Ovary (tissue), 9 donors: ENCODE data around the gene COL15A1. TPM values are rescaled to one million over a fixed set of nuclear protein-coding genes. Genes with fewer than 3 reads are reported as not detected.

ENCODE experiments used
- DNase-seq, 5 donors: peaks; one replicate each; pipeline ENCODE4 v3.0.0-alpha.2; 2019 to 2020
- H3K27ac ChIP-seq, 2 donors: fragments of 200-600 bp; one replicate each; pipeline versions ENCODE4 v1.5.1 to v1.8.0; 2019 to 2022
- H3K27me3 ChIP-seq: fragments of 200-600 bp; one replicate; pipeline ENCODE4 v1.8.0; 2022
- H3K36me3 ChIP-seq: fragments of 200-600 bp; sonication (generic); one replicate; pipeline ENCODE4 v1.5.1; 2019
- H3K4me1 ChIP-seq: one replicate; pipeline ENCODE4 v1.8.1; 2013; ENCODE audit warnings: mild to moderate bottlenecking, moderate library complexity; ENCODE audit not compliant: insufficient read depth
- H3K4me3 ChIP-seq: fragments of 200-600 bp; sonication (generic); one replicate; pipeline ENCODE4 v1.5.1; 2017
- H3K9me3 ChIP-seq, 2 donors: fragments of 200-600 bp in 1 of 2; sonication (generic) in 1 of 2; one replicate each; pipeline versions ENCODE4 v1.5.1 to v1.8.1; 2013 to 2019; ENCODE audit warnings: mild to moderate bottlenecking in 1 of 2, moderate library complexity in 1 of 2
- CTCF ChIP-seq, 3 donors: fragments of 450-650 bp in 2 of 3; fragments of 200-600 bp in 1 of 3; IDR thresholded peaks; one replicate each; pipeline versions ENCODE4 v1.5.1 to v1.8.0; 2016 to 2022; ENCODE audit warnings: antibody characterized with exemption in 3 of 3, mild to moderate bottlenecking in 1 of 3
- EP300 ChIP-seq: sonication (generic); formaldehyde crosslinking; IDR thresholded peaks from one replicate; pipeline ENCODE4 v1.6.1; 2017; ENCODE audit warnings: antibody characterized with exemption
- POLR2A ChIP-seq: fragments of 450-650 bp; IDR thresholded peaks from one replicate; pipeline ENCODE4 v1.6.1; 2017; ENCODE audit warnings: antibody characterized with exemption, mild to moderate bottlenecking, moderate library complexity
- WGBS, 3 donors: extraction: QIAGEN DNeasy Blood & Tissue Kit in 1 of 3; methylation state at CpG; one replicate each; pipeline versions ENCODE4 v1.1.5 to v1.1.7; 2013 to 2017; 5-methylcytosine and 5-hydroxymethylcytosine counted together
- intact Hi-C, 4 donors: fragments of 100-400 bp; cut with DNase I; formaldehyde crosslinking; loops; one replicate each; pipeline versions ENCODE4 v1.11.0 to v1.15.1; 2022 to 2023
- polyA plus RNA-seq, 2 donors: library from polyadenylated mRNA; stranded (reverse); fragments of 200-250 nt in 1 of 2; fragments of 350-450 nt in 1 of 2; fragmentation: Illumina TruSeq in 1 of 2; extraction: RNeasy Lipid Tissue Mini Kit (QIAGEN cat#74804) in 1 of 2; gene quantifications; one replicate each; pipeline ENCODE4 v1.2.3, GENCODE V29; 2013 to 2014
- total RNA-seq, 7 donors: library from RNA; depleted of rRNA in 2 of 7; stranded (reverse); fragments of >200 nt in 2 of 7; fragmentation: NEBNext Ultra II Directional in 3 of 7; extraction: Animal tissue kit (Norgen Biotek cat#: 25700) in 3 of 7; gene quantifications; one replicate each; pipeline versions ENCODE4 v1.1.0 to v1.2.4, GENCODE V29; 2016 to 2023
- donor health status: DM: no; HTN: no; CAD: no; lungs with moderate emphysema.
- donor health status: DM: no; HTN: no; CAD: no.
- donor health status: Bipolar disorder and iron deficiency.
- donor health status: DM: yes; HTN: yes; CAD: no.
- donor health status: DM: no; HTN: no; CAD: no.
- donor health status: DM: yes; HTN: yes; CAD: no.

COL15A1 gene
- total and polyA plus RNA-seq, 9 donors: 12.8 to 195 (median 48.6) TPM

GRCh38 chr9:99037769-99038483 is 94.2 kb downstream of the COL15A1 start:
- no peak overlapping the region for H3K4me3 ChIP-seq
- H3K4me1 ChIP-seq: no peaks in the 10 kb centered on the region
- H3K27me3 ChIP-seq: no peaks in the 10 kb centered on the region
- DNase-seq: no peak
- intact Hi-C loops: no loop called here
- 85 to 86% (median 86%) methylated on average over 7 of the region's 7 CpGs for WGBS, 3 donors
- no peak for TF ChIP-seq EP300
- TF ChIP-seq POLR2A: no peak
- no peak for TF ChIP-seq CTCF (IDR thresholded peaks at IDR 0.05)
- no peaks in the 10 kb centered on the region for H3K36me3 ChIP-seq
- no peaks in the 10 kb centered on the region for H3K9me3 ChIP-seq
- no peak overlapping the region for H3K27ac ChIP-seq

- Histone ChIP-seq H3K4me3 (no peak overlapping the region), H3K9me3 (no peaks in the 10 kb centered on the region), H3K36me3 (no peaks in the 10 kb centered on the region), H3K4me1 (no peaks in the 10 kb centered on the region), H3K27me3 (no peaks in the 10 kb centered on the region), H3K27ac (no peak overlapping the region)
- intact Hi-C loops: no loop called here
- WGBS, 3 donors: 91 to 92% (median 91%) methylated on average over 7 of the region's 7 CpGs
- DNase-seq: no peak
- TF ChIP-seq EP300 (no peak), POLR2A (no peak), CTCF (IDR thresholded peaks at IDR 0.05) (no peak)
Observed at GRCh38 chr9:99038484-99038820, 94.7 kb downstream of the COL15A1 start.

GRCh38 chr9:99039505-99040182 is 95.9 kb downstream of the COL15A1 start:
- H3K9me3 ChIP-seq: no peaks in the 10 kb centered on the region

GRCh38 chr9:99040251-99040900 is 96.7 kb downstream of the COL15A1 start:
- no peaks in the 10 kb centered on the region for H3K4me1 ChIP-seq
- no peak for DNase-seq
- no peak overlapping the region for H3K27ac ChIP-seq
- TF ChIP-seq EP300: no peak
- TF ChIP-seq POLR2A: no peak
- TF ChIP-seq CTCF (IDR thresholded peaks at IDR 0.05): no peak
- no peaks in the 10 kb centered on the region for H3K36me3 ChIP-seq
- H3K27me3 ChIP-seq: no peaks in the 10 kb centered on the region
- WGBS, 3 donors: 83 to 89% (median 87%) methylated on average over 10 of the region's 10 CpGs
- H3K9me3 ChIP-seq: no peaks in the 10 kb centered on the region
- intact Hi-C loops: no loop called here
- H3K4me3 ChIP-seq: no peak overlapping the region

More at GRCh38 chr9:99039505-99040182, 95.9 kb downstream of the COL15A1 start:
- no peak overlapping the region for H3K4me3 ChIP-seq
- DNase-seq: no peak
- intact Hi-C loops: no loop called here
- TF ChIP-seq CTCF (IDR thresholded peaks at IDR 0.05) (no peak), EP300 (no peak), POLR2A (no peak)
- no peaks in the 10 kb centered on the region for H3K4me1 ChIP-seq
- no peaks in the 10 kb centered on the region for H3K36me3 ChIP-seq
- no peaks in the 10 kb centered on the region for H3K27me3 ChIP-seq
- 68 to 92% (median 74%) methylated on average over 2 of the region's 2 CpGs for WGBS, 3 donors
- no peak overlapping the region for H3K27ac ChIP-seq
